Activated naive CD4-positive, alpha-beta T cell treated with anti-CD3 and anti-CD28 coated beads for 36 hours (primary cell): ENCODE results near the gene TBC1D17. TPM values are rescaled to one million over a fixed set of nuclear protein-coding genes. Genes with fewer than 3 reads are reported as not detected.

Source experiments
- CTCF ChIA-PET: fragments of 350-600 bp; sonication (Branson Sonifier 250); formaldehyde crosslinking; loops from one replicate; lab custom pipeline; 2021; ENCODE audit warnings: antibody characterized with exemption; lab: Charles Lee
- DNase-seq: peaks from one replicate; pipeline ENCODE4 v3.0.0-alpha.2; 2020
- H3K27ac Mint-ChIP-seq: one replicate; pipeline ENCODE4 v1.8.0; 2021; ENCODE audit warnings: mild to moderate bottlenecking, mixed read lengths
- H3K27me3 Mint-ChIP-seq: one replicate; pipeline ENCODE4 v1.8.0; 2021; ENCODE audit warnings: low read depth, mixed read lengths
- H3K36me3 Mint-ChIP-seq: one replicate; pipeline ENCODE4 v1.8.0; 2021; ENCODE audit warnings: low read depth, mixed read lengths
- H3K4me1 Mint-ChIP-seq: one replicate; pipeline ENCODE4 v1.8.0; 2021; ENCODE audit warnings: low read depth, mixed read lengths
- H3K4me3 Mint-ChIP-seq: one replicate; pipeline ENCODE4 v1.8.0; 2021; ENCODE audit warnings: mild to moderate bottlenecking, moderate library complexity, mixed read lengths
- H3K9me3 Mint-ChIP-seq: one replicate; pipeline ENCODE4 v1.8.0; 2021; ENCODE audit warnings: mixed read lengths
- intact Hi-C: fragments of 100-400 bp; cut with micrococcal nuclease; formaldehyde crosslinking; loops from one replicate; pipeline ENCODE4 v1.15.1; 2023
- total RNA-seq, 2 experiments: library from RNA; stranded (reverse); gene quantifications; one replicate each; pipeline ENCODE4 v1.2.3, GENCODE V29; 2021

The TBC1D17 gene
- total RNA-seq, 2 experiments from 2014 or later = 29.8 to 32.4 TPM

- CTCF ChIA-PET = interaction anchor here (1.3 kb wide), 1 partner anchor 14 kb away, joined by 3 read pairs; no protein-coding TSS in a partner anchor
- Mint-ChIP-seq H3K27ac (no peak overlapping the region), H3K4me3 (no peak overlapping the region), H3K36me3 (peaks cover 11% of the 10 kb centered on the region), H3K9me3 (no peaks in the 10 kb centered on the region), H3K27me3 (no peaks in the 10 kb centered on the region), H3K4me1 (peaks cover 34% of the 10 kb centered on the region)
- intact Hi-C loops = loop anchor here (1.0 to 10.0 kb wide), 5 partner anchors 199 to 541 kb away; partner anchors contain the start of genes BCL2L12, CD37, IRF3 and PRMT1
- peak; percentile 61 for DNase-seq
These were observed 1.6 kb upstream of the TBC1D17 start for GRCh38 chr19:49875857-49876421.

GRCh38 chr19:49876422-49877019, 981 bp upstream of the TBC1D17 start:
- intact Hi-C loops = loop anchor here (1.0 to 10.0 kb wide), 13 partner anchors 7 to 542 kb away; partner anchors contain the start of genes ATF5, BCL2L12, CD37 and FUZ
- H3K9me3 Mint-ChIP-seq = no peaks in the 10 kb centered on the region
- peaks cover 34% of the 10 kb centered on the region for H3K4me1 Mint-ChIP-seq
- peaks cover 13% of the 10 kb centered on the region for H3K36me3 Mint-ChIP-seq
- no peak overlapping the region for H3K4me3 Mint-ChIP-seq
- peak; percentile 98 for DNase-seq
- H3K27me3 Mint-ChIP-seq = no peaks in the 10 kb centered on the region
- H3K27ac Mint-ChIP-seq = no peak overlapping the region
- CTCF ChIA-PET = interaction anchor here (0.6 to 1.3 kb wide), 2 partner anchors 9 to 14 kb away, joined by 3 read pairs; no protein-coding TSS in a partner anchor

- Mint-ChIP-seq H3K36me3 (peaks cover 15% of the 10 kb centered on the region), H3K4me1 (peaks cover 28% of the 10 kb centered on the region), H3K4me3 (no peak overlapping the region), H3K9me3 (no peaks in the 10 kb centered on the region), H3K27me3 (no peaks in the 10 kb centered on the region), H3K27ac (no peak overlapping the region)
- intact Hi-C loops = loop anchor here (1.0 to 10.0 kb wide), 12 partner anchors 9 to 543 kb away; partner anchors contain the start of genes ATF5, CD37, FUZ and NUP62
- CTCF ChIA-PET = no interaction called here
- peak; percentile 99 for DNase-seq
These were observed 609 bp downstream of the TBC1D17 start for GRCh38 chr19:49877879-49878743.

- Mint-ChIP-seq H3K27me3 (no peaks in the 10 kb centered on the region), H3K27ac (no peak overlapping the region), H3K4me1 (peaks cover 28% of the 10 kb centered on the region), H3K9me3 (no peaks in the 10 kb centered on the region), H3K4me3 (no peak overlapping the region), H3K36me3 (peaks cover 21% of the 10 kb centered on the region)
- no peak for DNase-seq
- CTCF ChIA-PET = interaction anchor here (2.7 kb wide), 1 partner anchor 12 kb away, joined by 7 read pairs; no protein-coding TSS in a partner anchor
- intact Hi-C loops = loop anchor here (10.0 kb wide), 1 partner anchor 544 kb away; the partner anchor contains the start of gene CD37
These were observed 1.2 kb downstream of the TBC1D17 start for GRCh38 chr19:49878744-49879070.

GRCh38 chr19:49879243-49879963, 1.9 kb downstream of the TBC1D17 start:
- no peak overlapping the region for H3K4me3 Mint-ChIP-seq
- H3K9me3 Mint-ChIP-seq = no peaks in the 10 kb centered on the region
- DNase-seq = no peak
- intact Hi-C loops = loop anchor here (10.0 kb wide), 1 partner anchor 545 kb away; the partner anchor contains the start of gene CD37
- H3K4me1 Mint-ChIP-seq = peaks cover 25% of the 10 kb centered on the region
- H3K27ac Mint-ChIP-seq = no peak overlapping the region
- CTCF ChIA-PET = interaction anchor here (2.7 kb wide), 1 partner anchor 11 kb away, joined by 7 read pairs; no protein-coding TSS in a partner anchor
- peaks cover 23% of the 10 kb centered on the region for H3K36me3 Mint-ChIP-seq
- no peaks in the 10 kb centered on the region for H3K27me3 Mint-ChIP-seq

GRCh38 chr19:49880162-49880869, 2.8 kb downstream of the TBC1D17 start:
- H3K27me3 Mint-ChIP-seq = no peaks in the 10 kb centered on the region
- H3K4me3 Mint-ChIP-seq = no peak overlapping the region
- H3K4me1 Mint-ChIP-seq = peaks cover 19% of the 10 kb centered on the region
- no peak for DNase-seq
- no peaks in the 10 kb centered on the region for H3K9me3 Mint-ChIP-seq
- H3K27ac Mint-ChIP-seq = no peak overlapping the region
- intact Hi-C loops = no loop called here
- CTCF ChIA-PET = interaction anchor here (2.7 kb wide), 1 partner anchor 10 kb away, joined by 7 read pairs; no protein-coding TSS in a partner anchor
- H3K36me3 Mint-ChIP-seq = peaks cover 31% of the 10 kb centered on the region

- Mint-ChIP-seq H3K9me3 (no peaks in the 10 kb centered on the region), H3K4me1 (peaks cover 17% of the 10 kb centered on the region), H3K27ac (no peak overlapping the region), H3K4me3 (no peak overlapping the region), H3K36me3 (peaks cover 31% of the 10 kb centered on the region), H3K27me3 (no peaks in the 10 kb centered on the region)
- intact Hi-C loops = no loop called here
- no peak for DNase-seq
- CTCF ChIA-PET = interaction anchor here (2.7 kb wide), 1 partner anchor 9 kb away, joined by 7 read pairs; no protein-coding TSS in a partner anchor
These were observed 3.7 kb downstream of the TBC1D17 start for GRCh38 chr19:49881186-49881585.

- H3K27ac Mint-ChIP-seq = no peak overlapping the region
- no peak for DNase-seq
- H3K4me1 Mint-ChIP-seq = peaks cover 18% of the 10 kb centered on the region
- intact Hi-C loops = no loop called here
- no peak overlapping the region for H3K4me3 Mint-ChIP-seq
- CTCF ChIA-PET = interaction anchor here (0.7 kb wide), 2 partner anchors 8 to 38 kb away, joined by 3 read pairs; no protein-coding TSS in a partner anchor
- H3K9me3 Mint-ChIP-seq = no peaks in the 10 kb centered on the region
- H3K36me3 Mint-ChIP-seq = peaks cover 33% of the 10 kb centered on the region
- H3K27me3 Mint-ChIP-seq = no peaks in the 10 kb centered on the region
These were observed 4.3 kb downstream of the TBC1D17 start for GRCh38 chr19:49881672-49882394.

- Mint-ChIP-seq H3K4me1 (peaks cover 18% of the 10 kb centered on the region), H3K27ac (no peak overlapping the region), H3K4me3 (no peak overlapping the region), H3K9me3 (no peaks in the 10 kb centered on the region), H3K27me3 (no peaks in the 10 kb centered on the region), H3K36me3 (peaks cover 33% of the 10 kb centered on the region)
- intact Hi-C loops = no loop called here
- CTCF ChIA-PET = no interaction called here
- no peak for DNase-seq
These were observed 5.1 kb downstream of the TBC1D17 start for GRCh38 chr19:49882643-49883042.

- peaks cover 16% of the 10 kb centered on the region for H3K4me1 Mint-ChIP-seq
- CTCF ChIA-PET = no interaction called here
- no peaks in the 10 kb centered on the region for H3K9me3 Mint-ChIP-seq
- no peaks in the 10 kb centered on the region for H3K27me3 Mint-ChIP-seq
- H3K27ac Mint-ChIP-seq = no peak overlapping the region
- no peak overlapping the region for H3K4me3 Mint-ChIP-seq
- intact Hi-C loops = no loop called here
- DNase-seq = no peak
- H3K36me3 Mint-ChIP-seq = peaks cover 31% of the 10 kb centered on the region
These were observed 5.6 kb downstream of the TBC1D17 start for GRCh38 chr19:49883094-49883493.
